K562 (cell line): Measurements from ENCODE around the gene ATXN3L. TPM values are rescaled to one million over a fixed set of nuclear protein-coding genes. Genes with fewer than 3 reads are reported as not detected.
A peak's percentile ranks its signal among the peaks of the same experiment; 100 is the strongest.

ENCODE experiments used
- ARNT ChIP-seq, 2 experiments: fragments of 450-650 bp; IDR thresholded peaks; 2 replicates each; pipeline ENCODE4 v1.6.1; 2016; ENCODE audit warnings: mild to moderate bottlenecking in 1 of 2
- BHLHE40 ChIP-seq: IDR thresholded peaks from 2 replicates; pipeline ENCODE4 v1.6.1; 2011; ENCODE audit warnings: low read length, improper control_type of control experiment
- GATA2 ChIP-seq: sonication (generic); formaldehyde crosslinking; IDR thresholded peaks from 2 replicates; pipeline ENCODE4 v1.4.0; 2020; ENCODE audit warnings: mild to moderate bottlenecking, missing genetic modification reagents
- NCOR1 ChIP-seq: fragments of 450-650 bp; IDR thresholded peaks from 2 replicates; pipeline ENCODE4 v1.6.1; 2016; ENCODE audit warnings: mild to moderate bottlenecking, moderate library complexity
- NFE2 ChIP-seq: IDR thresholded peaks from 2 replicates; pipeline ENCODE4 v1.6.1; 2014; ENCODE audit warnings: antibody characterized with exemption, low read depth
- NFIC ChIP-seq: fragments of 450-650 bp; IDR thresholded peaks from 2 replicates; pipeline ENCODE4 v1.6.1; 2017; ENCODE audit warnings: mild to moderate bottlenecking, inconsistent platforms
- SMARCC2 ChIP-seq: fragments of 450-650 bp; IDR thresholded peaks from 2 replicates; pipeline ENCODE4 v1.6.1; 2017; ENCODE audit warnings: antibody characterized with exemption, moderate library complexity, mild to moderate bottlenecking, low read depth
- SOX6 ChIP-seq: fragments of 450-650 bp; IDR thresholded peaks from 2 replicates; pipeline ENCODE4 v1.6.1; 2014; ENCODE audit warnings: mild to moderate bottlenecking
- SRF ChIP-seq, 2 experiments: fragments of 250-450, 450-650 bp in 1 of 2; sonication (Bioruptor Pico) in 1 of 2; sonication (generic) in 1 of 2; formaldehyde crosslinking; IDR thresholded peaks; 2 replicates each; pipeline versions ENCODE4 v1.5.0 to v1.5.1; 2020 to 2022; ENCODE audit warnings: mild to moderate bottlenecking in 1 of 2, missing genetic modification reagents in 1 of 2
- STAT5A ChIP-seq: IDR thresholded peaks from 2 replicates; pipeline ENCODE4 v1.6.1; 2012; ENCODE audit warnings: low read length, inconsistent platforms, borderline replicate concordance
- polyA plus RNA-seq, 8 experiments: library from polyadenylated mRNA; depleted of rRNA in 4 of 8; stranded (reverse) in 5 of 8; unstranded in 3 of 8; fragments of >200 nt; fragmentation: Nextera tagmentation in 2 of 8; fragmentation: Illumina TruSeq in 1 of 8; extraction: Ambion mirVana in 2 of 8; extraction: Trizol in 1 of 8; gene quantifications; 2 replicates each; pipeline versions ENCODE4 v1.2.1 to v1.2.3, GENCODE V29; 2011 to 2014; ENCODE audit warnings: inconsistent platforms in 1 of 8, missing spikeins in 1 of 8
- total RNA-seq, 7 experiments: library from RNA; depleted of rRNA in 6 of 7; stranded (reverse); fragments of >200 nt in 6 of 7; fragmentation: Illumina TruSeq in 2 of 7; extraction: Trizol in 2 of 7; gene quantifications; 2 replicates each; pipeline versions ENCODE4 v1.2.1 to v1.2.3, GENCODE V29; 2011 to 2021; ENCODE audit warnings: low replicate concordance in 1 of 7
- TF ChIP-seq, protein P1 (sequence below): fragments of 450-650 bp; IDR thresholded peaks from 2 replicates; pipeline ENCODE4 v1.6.1; 2016; ENCODE audit warnings: low read depth
- TF ChIP-seq, protein P2 (sequence below): IDR thresholded peaks from 2 replicates; pipeline ENCODE4 v1.6.1; 2012; ENCODE audit warnings: low read depth, low read length, improper control_type of control experiment, borderline replicate concordance
- TF ChIP-seq, protein P3 (sequence below): fragments of 450-650 bp; formaldehyde crosslinking; IDR thresholded peaks from 2 replicates; pipeline ENCODE4 v1.4.0; 2022; ENCODE audit warnings: mild to moderate bottlenecking, moderate library complexity
- TF ChIP-seq, protein P4 (sequence below): sonication (generic); IDR thresholded peaks from 2 replicates; pipeline ENCODE4 v1.6.1; 2016
- TF ChIP-seq, protein P5 (sequence below): fragments of 450-650 bp; formaldehyde crosslinking; IDR thresholded peaks from 2 replicates; pipeline ENCODE4 v1.4.0; 2020; ENCODE audit warnings: mild to moderate bottlenecking, mixed read lengths

Gene ATXN3L
- total and polyA plus RNA-seq, 9 of the 15 experiments (the other 6 are each of a cell fraction or from before 2014, with no cell fraction given), result 0.04 to 0.31 TPM; not detected in 7

DNA sequence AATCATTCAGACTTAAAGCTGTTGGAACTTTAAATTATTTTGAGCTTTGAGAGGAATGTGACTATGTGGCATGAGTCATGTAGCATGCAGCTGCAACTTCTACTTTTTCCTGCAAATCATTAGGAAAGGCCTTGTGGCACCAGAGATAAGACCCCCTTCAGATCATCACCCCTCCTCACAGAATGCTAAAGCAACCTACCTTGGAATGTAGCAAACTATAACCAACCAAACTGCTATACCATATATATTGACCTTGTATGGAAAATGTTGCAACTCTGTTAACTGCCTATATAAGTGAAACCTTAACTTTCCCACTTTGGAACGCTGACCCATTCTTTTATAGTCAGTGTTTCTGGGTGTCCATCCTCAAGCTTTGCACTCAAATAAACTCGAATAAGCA is 32.0 kb downstream of the ATXN3L start (continued):
- TF ChIP-seq, protein P1, sequence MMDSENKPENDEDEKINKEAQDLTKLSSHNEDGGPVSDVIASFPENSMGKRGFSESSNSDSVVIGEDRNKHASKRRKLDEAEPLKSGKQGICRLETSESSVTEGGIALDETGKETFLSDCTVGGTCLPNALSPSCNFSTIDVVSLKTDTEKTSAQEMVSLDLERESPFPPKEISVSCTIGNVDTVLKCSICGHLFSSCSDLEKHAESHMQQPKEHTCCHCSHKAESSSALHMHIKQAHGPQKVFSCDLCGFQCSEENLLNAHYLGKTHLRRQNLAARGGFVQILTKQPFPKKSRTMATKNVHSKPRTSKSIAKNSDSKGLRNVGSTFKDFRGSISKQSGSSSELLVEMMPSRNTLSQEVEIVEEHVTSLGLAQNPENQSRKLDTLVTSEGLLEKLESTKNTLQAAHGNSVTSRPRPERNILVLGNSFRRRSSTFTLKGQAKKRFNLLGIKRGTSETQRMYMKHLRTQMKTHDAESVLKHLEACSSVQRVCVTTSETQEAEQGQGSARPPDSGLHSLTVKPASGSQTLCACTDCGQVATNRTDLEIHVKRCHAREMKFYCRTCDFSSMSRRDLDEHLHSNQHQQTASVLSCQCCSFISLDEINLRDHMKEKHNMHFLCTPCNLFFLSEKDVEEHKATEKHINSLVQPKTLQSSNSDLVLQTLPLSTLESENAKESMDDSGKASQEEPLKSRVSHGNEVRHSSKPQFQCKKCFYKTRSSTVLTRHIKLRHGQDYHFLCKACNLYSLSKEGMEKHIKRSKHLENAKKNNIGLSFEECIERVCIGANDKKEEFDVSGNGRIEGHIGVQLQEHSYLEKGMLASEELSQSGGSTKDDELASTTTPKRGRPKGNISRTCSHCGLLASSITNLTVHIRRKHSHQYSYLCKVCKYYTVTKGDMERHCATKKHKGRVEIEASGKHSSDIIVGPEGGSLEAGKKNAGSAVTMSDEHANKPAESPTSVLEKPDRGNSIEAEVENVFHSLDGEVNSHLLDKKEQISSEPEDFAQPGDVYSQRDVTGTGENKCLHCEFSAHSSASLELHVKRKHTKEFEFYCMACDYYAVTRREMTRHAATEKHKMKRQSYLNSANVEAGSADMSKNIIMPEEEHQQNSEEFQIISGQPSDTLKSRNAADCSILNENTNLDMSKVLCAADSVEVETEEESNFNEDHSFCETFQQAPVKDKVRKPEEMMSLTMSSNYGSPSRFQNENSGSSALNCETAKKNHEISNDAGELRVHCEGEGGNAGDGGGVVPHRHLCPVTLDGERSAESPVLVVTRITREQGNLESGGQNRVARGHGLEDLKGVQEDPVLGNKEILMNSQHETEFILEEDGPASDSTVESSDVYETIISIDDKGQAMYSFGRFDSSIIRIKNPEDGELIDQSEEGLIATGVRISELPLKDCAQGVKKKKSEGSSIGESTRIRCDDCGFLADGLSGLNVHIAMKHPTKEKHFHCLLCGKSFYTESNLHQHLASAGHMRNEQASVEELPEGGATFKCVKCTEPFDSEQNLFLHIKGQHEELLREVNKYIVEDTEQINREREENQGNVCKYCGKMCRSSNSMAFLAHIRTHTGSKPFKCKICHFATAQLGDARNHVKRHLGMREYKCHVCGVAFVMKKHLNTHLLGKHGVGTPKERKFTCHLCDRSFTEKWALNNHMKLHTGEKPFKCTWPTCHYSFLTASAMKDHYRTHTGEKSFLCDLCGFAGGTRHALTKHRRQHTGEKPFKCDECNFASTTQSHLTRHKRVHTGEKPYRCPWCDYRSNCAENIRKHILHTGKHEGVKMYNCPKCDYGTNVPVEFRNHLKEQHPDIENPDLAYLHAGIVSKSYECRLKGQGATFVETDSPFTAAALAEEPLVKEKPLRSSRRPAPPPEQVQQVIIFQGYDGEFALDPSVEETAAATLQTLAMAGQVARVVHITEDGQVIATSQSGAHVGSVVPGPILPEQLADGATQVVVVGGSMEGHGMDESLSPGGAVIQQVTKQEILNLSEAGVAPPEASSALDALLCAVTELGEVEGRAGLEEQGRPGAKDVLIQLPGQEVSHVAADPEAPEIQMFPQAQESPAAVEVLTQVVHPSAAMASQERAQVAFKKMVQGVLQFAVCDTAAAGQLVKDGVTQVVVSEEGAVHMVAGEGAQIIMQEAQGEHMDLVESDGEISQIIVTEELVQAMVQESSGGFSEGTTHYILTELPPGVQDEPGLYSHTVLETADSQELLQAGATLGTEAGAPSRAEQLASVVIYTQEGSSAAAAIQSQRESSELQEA, result no peak
- TF ChIP-seq SOX6 (0 out of 2 replicates have a peak, but pooled peaks have one; percentile 19), NFE2 (peak; percentile 72; the same call in 1 of the 2 replicates), SRF (CRISPR knock-in tag; IDR thresholded peaks at IDR 0.05) (0 out of 4 replicates have a peak, but pooled peaks of 1 of the 2 experiments have one; percentile 36), NCOR1 (peak; percentile 69), ARNT (IDR thresholded peaks at IDR 0.05) (peak in 1 of 2 experiments; percentile 50; a peak in 1 of 4 replicates), STAT5A (peak; percentile 68; the same call in 1 of the 2 replicates), NFIC (peak; percentile 37; the same call in 1 of the 2 replicates), SMARCC2 (peak; percentile 86), BHLHE40 (peak; percentile 21; the same call in 1 of the 2 replicates), GATA2 (peak; percentile 32; the same call in 1 of the 2 replicates)
- TF ChIP-seq, protein P2, sequence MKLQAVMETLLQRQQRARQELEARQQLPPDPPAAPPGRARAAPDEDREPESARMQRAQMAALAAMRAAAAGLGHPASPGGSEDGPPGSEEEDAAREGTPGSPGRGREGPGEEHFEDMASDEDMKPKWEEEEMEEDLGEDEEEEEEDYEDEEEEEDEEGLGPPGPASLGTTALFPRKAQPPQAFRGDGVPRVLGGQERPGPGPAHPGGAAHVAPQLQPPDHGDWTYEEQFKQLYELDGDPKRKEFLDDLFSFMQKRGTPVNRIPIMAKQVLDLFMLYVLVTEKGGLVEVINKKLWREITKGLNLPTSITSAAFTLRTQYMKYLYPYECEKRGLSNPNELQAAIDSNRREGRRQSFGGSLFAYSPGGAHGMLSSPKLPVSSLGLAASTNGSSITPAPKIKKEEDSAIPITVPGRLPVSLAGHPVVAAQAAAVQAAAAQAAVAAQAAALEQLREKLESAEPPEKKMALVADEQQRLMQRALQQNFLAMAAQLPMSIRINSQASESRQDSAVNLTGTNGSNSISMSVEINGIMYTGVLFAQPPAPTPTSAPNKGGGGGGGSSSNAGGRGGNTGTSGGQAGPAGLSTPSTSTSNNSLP, result 0 out of 2 replicates have a peak, but pooled peaks have one; percentile 52
- TF ChIP-seq, protein P3, sequence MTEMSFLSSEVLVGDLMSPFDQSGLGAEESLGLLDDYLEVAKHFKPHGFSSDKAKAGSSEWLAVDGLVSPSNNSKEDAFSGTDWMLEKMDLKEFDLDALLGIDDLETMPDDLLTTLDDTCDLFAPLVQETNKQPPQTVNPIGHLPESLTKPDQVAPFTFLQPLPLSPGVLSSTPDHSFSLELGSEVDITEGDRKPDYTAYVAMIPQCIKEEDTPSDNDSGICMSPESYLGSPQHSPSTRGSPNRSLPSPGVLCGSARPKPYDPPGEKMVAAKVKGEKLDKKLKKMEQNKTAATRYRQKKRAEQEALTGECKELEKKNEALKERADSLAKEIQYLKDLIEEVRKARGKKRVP (CRISPR knock-in tag), result no peak
- TF ChIP-seq, protein P4, sequence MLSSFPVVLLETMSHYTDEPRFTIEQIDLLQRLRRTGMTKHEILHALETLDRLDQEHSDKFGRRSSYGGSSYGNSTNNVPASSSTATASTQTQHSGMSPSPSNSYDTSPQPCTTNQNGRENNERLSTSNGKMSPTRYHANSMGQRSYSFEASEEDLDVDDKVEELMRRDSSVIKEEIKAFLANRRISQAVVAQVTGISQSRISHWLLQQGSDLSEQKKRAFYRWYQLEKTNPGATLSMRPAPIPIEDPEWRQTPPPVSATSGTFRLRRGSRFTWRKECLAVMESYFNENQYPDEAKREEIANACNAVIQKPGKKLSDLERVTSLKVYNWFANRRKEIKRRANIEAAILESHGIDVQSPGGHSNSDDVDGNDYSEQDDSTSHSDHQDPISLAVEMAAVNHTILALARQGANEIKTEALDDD, result 0 out of 2 replicates have a peak, but pooled peaks have one; percentile 19
- TF ChIP-seq, protein P5, sequence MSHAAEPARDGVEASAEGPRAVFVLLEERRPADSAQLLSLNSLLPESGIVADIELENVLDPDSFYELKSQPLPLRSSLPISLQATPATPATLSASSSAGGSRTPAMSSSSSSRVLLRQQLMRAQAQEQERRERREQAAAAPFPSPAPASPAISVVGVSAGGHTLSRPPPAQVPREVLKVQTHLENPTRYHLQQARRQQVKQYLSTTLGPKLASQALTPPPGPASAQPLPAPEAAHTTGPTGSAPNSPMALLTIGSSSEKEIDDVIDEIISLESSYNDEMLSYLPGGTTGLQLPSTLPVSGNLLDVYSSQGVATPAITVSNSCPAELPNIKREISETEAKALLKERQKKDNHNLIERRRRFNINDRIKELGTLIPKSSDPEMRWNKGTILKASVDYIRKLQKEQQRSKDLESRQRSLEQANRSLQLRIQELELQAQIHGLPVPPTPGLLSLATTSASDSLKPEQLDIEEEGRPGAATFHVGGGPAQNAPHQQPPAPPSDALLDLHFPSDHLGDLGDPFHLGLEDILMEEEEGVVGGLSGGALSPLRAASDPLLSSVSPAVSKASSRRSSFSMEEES, result no peak
